NT2/D1 (cell line): Measurements from ENCODE around the gene PRPSAP2.

ENCODE experiments used
- SUZ12 ChIP-seq: IDR thresholded peaks from 2 replicates; pipeline ENCODE4 v1.6.1; 2011; ENCODE audit not compliant: insufficient read length, insufficient read depth; ENCODE audit errors: extremely low read depth
- YY1 ChIP-seq: IDR thresholded peaks from 2 replicates; pipeline ENCODE4 v1.6.1; 2011; ENCODE audit not compliant: insufficient read length, insufficient read depth
- ZNF274 ChIP-seq: IDR thresholded peaks from 2 replicates; pipeline ENCODE4 v1.6.1; 2011; ENCODE audit warnings: mild to moderate bottlenecking, low read depth, low read length

GRCh38 chr17:18978655-18979054 is 120.7 kb downstream of the PRPSAP2 start:
- TF ChIP-seq ZNF274, result no peak
- no peak for TF ChIP-seq YY1
- no peak for TF ChIP-seq SUZ12
